Prostate gland (tissue), 2 donors: ENCODE data around the gene C9orf50. TPM values are rescaled to one million over a fixed set of nuclear protein-coding genes. Genes with fewer than 3 reads are reported as not detected.

ENCODE experiments used
- DNase-seq: peaks from one replicate; pipeline ENCODE4 v3.0.0-alpha.2; 2019; ENCODE audit warnings: low spot score
- H3K27ac ChIP-seq, 2 donors: fragments of 200-600 bp; sonication (generic); 2 replicates each; pipeline ENCODE4 v1.5.1; 2017 to 2019
- H3K27me3 ChIP-seq: fragments of 200-600 bp; sonication (generic); replicated peaks from 2 replicates; pipeline ENCODE4 v1.5.1; 2019; ENCODE audit not compliant: insufficient read depth
- H3K36me3 ChIP-seq, 2 donors: fragments of 200-600 bp; sonication (generic); 1 replicate in 1 of 2; 2 replicates in 1 of 2; pipeline versions ENCODE4 v1.5.1 to v1.8.1; 2017 to 2019
- H3K4me1 ChIP-seq: fragments of 200-600 bp; sonication (generic); replicated peaks from 2 replicates; pipeline ENCODE4 v1.5.1; 2019
- H3K4me3 ChIP-seq, 2 donors: fragments of 200-600 bp; sonication (generic); 2 replicates each; pipeline ENCODE4 v1.5.1; 2017 to 2019
- H3K9me3 ChIP-seq: fragments of 200-600 bp; sonication (generic); 2 replicates; pipeline ENCODE4 v1.5.1; 2017
- CTCF ChIP-seq, 4 experiments: fragments of 200-600 bp in 2 of 4; fragments of 450-650 bp in 2 of 4; sonication (generic) in 2 of 4; IDR thresholded peaks; 1 replicate in 3 of 4; 2 replicates in 1 of 4; pipeline ENCODE4 v1.5.1; 2016 to 2019; ENCODE audit warnings: antibody characterized with exemption in 4 of 4, mild to moderate bottlenecking in 2 of 4, moderate library complexity in 2 of 4
- POLR2A ChIP-seq: fragments of 450-650 bp; IDR thresholded peaks from one replicate; pipeline ENCODE4 v1.6.1; 2016; ENCODE audit warnings: antibody characterized with exemption, mild to moderate bottlenecking
- POLR2AphosphoS5 ChIP-seq: sonication (generic); formaldehyde crosslinking; IDR thresholded peaks from one replicate; pipeline ENCODE4 v1.6.1; 2017; ENCODE audit warnings: antibody characterized with exemption
- WGBS: methylation state at CpG from one replicate; pipeline ENCODE4 v1.1.5; 2018; 5-methylcytosine and 5-hydroxymethylcytosine counted together
- intact Hi-C: fragments of 100-400 bp; cut with DNase I; formaldehyde crosslinking; loops from one replicate; pipeline ENCODE4 v1.14.2; 2022
- total RNA-seq, 2 donors: library from RNA; depleted of rRNA; stranded (reverse); fragments of >200 nt; gene quantifications; one replicate each; pipeline ENCODE4 v1.1.0, GENCODE V29; 2016

Gene C9orf50
- total RNA-seq, 2 donors from 2014 or later = not detected

- H3K4me1 ChIP-seq = peaks cover 5% of the 10 kb centered on the region
- H3K27ac ChIP-seq = peak overlapping the region; percentile 77 to 80
- no peaks in the 10 kb centered on the region for H3K9me3 ChIP-seq
- peak; percentile 24 for TF ChIP-seq POLR2AphosphoS5
- TF ChIP-seq POLR2A = no peak
- H3K36me3 ChIP-seq = no peaks in the 10 kb centered on the region
- H3K27me3 ChIP-seq = no peaks in the 10 kb centered on the region
- DNase-seq = peak; percentile 36
- intact Hi-C loops = no loop called here
- no peak overlapping the region for H3K4me3 ChIP-seq
- 52% methylated on average over 14 of the region's 14 CpGs for WGBS
Measured at GRCh38 chr9:129570450-129571297, 50.2 kb downstream of the C9orf50 start.

- no peak for TF ChIP-seq POLR2A
- peak in 2 of 4 experiments; percentile 32 to 53 for TF ChIP-seq CTCF (IDR thresholded peaks at IDR 0.05)
- TF ChIP-seq POLR2AphosphoS5 = no peak
- Histone ChIP-seq H3K27me3 (no peaks in the 10 kb centered on the region), H3K9me3 (no peaks in the 10 kb centered on the region), H3K4me1 (peaks cover 5% of the 10 kb centered on the region), H3K27ac (peak overlapping the region; percentile 77 to 80), H3K36me3 (no peaks in the 10 kb centered on the region), H3K4me3 (no peak overlapping the region)
- intact Hi-C loops = loop anchor here (5.0 kb wide), 1 partner anchor 72 kb away; no protein-coding TSS in a partner anchor
- no peak for DNase-seq
- 67% methylated on average over 9 of the region's 9 CpGs for WGBS
Measured at GRCh38 chr9:129569502-129570449, 51.1 kb downstream of the C9orf50 start.

- WGBS = 4% methylated on average over 72 of the region's 92 CpGs
- DNase-seq = no peak
- Histone ChIP-seq H3K27ac (peak overlapping the region; percentile 77 to 80), H3K27me3 (no peaks in the 10 kb centered on the region), H3K4me3 (peak overlapping the region; percentile 45 to 46), H3K36me3 (no peaks in the 10 kb centered on the region), H3K4me1 (peaks cover 5% of the 10 kb centered on the region), H3K9me3 (no peaks in the 10 kb centered on the region)
- TF ChIP-seq POLR2AphosphoS5 (no peak), CTCF (IDR thresholded peaks at IDR 0.05) (no peak), POLR2A (no peak)
- intact Hi-C loops = loop anchor here (5.0 kb wide), 1 partner anchor 72 kb away; no protein-coding TSS in a partner anchor
Measured at GRCh38 chr9:129568560-129569501, 52.1 kb downstream of the C9orf50 start.

GRCh38 chr9:129567842-129568559, 52.9 kb downstream of the C9orf50 start:
- no peaks in the 10 kb centered on the region for H3K36me3 ChIP-seq
- H3K4me3 ChIP-seq = peak overlapping the region; percentile 45 to 46
- 4% methylated on average over 27 of the region's 27 CpGs for WGBS
- TF ChIP-seq CTCF (IDR thresholded peaks at IDR 0.05) (no peak), POLR2A (peak; percentile 39), POLR2AphosphoS5 (no peak)
- H3K27me3 ChIP-seq = no peaks in the 10 kb centered on the region
- intact Hi-C loops = loop anchor here (5.0 kb wide), 1 partner anchor 71 kb away; no protein-coding TSS in a partner anchor
- H3K9me3 ChIP-seq = no peaks in the 10 kb centered on the region
- H3K27ac ChIP-seq = peak overlapping the region; percentile 77 to 80
- peaks cover 5% of the 10 kb centered on the region for H3K4me1 ChIP-seq
- no peak for DNase-seq
